Vagina (tissue), 2 donors: Measurements from ENCODE around the gene SBF2.

Experiments used
- CTCF ChIP-seq, 3 experiments: fragments of 450-650 bp in 2 of 3; fragments of 200-600 bp in 1 of 3; sonication (generic) in 1 of 3; IDR thresholded peaks; one replicate each; pipeline ENCODE4 v1.5.1; 2017 to 2019; ENCODE audit warnings: antibody characterized with exemption in 3 of 3, mild to moderate bottlenecking in 2 of 3, moderate library complexity in 2 of 3
- POLR2A ChIP-seq, 2 donors: fragments of 450-650 bp; IDR thresholded peaks; one replicate each; pipeline ENCODE4 v1.6.1; 2017; ENCODE audit warnings: antibody characterized with exemption in 2 of 2, mild to moderate bottlenecking in 2 of 2, moderate library complexity in 2 of 2
- POLR2AphosphoS5 ChIP-seq, 2 donors: sonication (generic); formaldehyde crosslinking; IDR thresholded peaks; one replicate each; pipeline ENCODE4 v1.9.0; 2017; ENCODE audit warnings: antibody characterized with exemption in 2 of 2, mild to moderate bottlenecking in 2 of 2, low read depth in 1 of 2; ENCODE audit not compliant: insufficient read depth in 1 of 2

- TF ChIP-seq CTCF (IDR thresholded peaks at IDR 0.05) (no peak), POLR2AphosphoS5 (IDR thresholded peaks at IDR 0.05; ENCODE audit: insufficient read depth in 1 of 2, low read depth in 1 of 2) (no peak), POLR2A (IDR thresholded peaks at IDR 0.05) (no peak)
Observed at GRCh38 chr11:10308201-10308954, 14.4 kb upstream of the SBF2 start.
